Kidney (tissue), 14 donors: ENCODE data around the gene NBAS. TPM values are rescaled to one million over a fixed set of nuclear protein-coding genes. Genes with fewer than 3 reads are reported as not detected.

Source experiments
- DNase-seq, 5 donors: peaks; one replicate each; pipeline ENCODE4 v3.0.0-alpha.2; 2013 to 2020
- FAIRE-seq: peaks from 2 replicates; lab custom pipeline; 2012; peaks lifted over from hg19 to GRCh38; lab: Jason Lieb, UNC
- H3K27ac ChIP-seq, 2 donors: one replicate each; pipeline ENCODE4 v1.7.0; 2013; ENCODE audit warnings: low read depth in 2 of 2, low read length in 2 of 2, inconsistent platforms in 1 of 2
- H3K27me3 ChIP-seq: one replicate; pipeline ENCODE4 v1.7.1; 2013; ENCODE audit warnings: low read length, inconsistent platforms; ENCODE audit not compliant: control insufficient read depth, insufficient read depth
- H3K36me3 ChIP-seq, 3 donors: one replicate each; pipeline versions ENCODE4 v1.7.0 to v1.7.1; 2013; ENCODE audit warnings: low read length in 3 of 3, control low read depth in 1 of 3, inconsistent platforms in 1 of 3; ENCODE audit not compliant: insufficient read depth in 3 of 3, control insufficient read depth in 2 of 3
- H3K4me1 ChIP-seq, 3 donors: one replicate each; pipeline versions ENCODE4 v1.7.0 to v1.7.1; 2013; ENCODE audit warnings: low read length in 3 of 3, inconsistent platforms in 1 of 3, low read depth in 1 of 3; ENCODE audit not compliant: control insufficient read depth in 2 of 3, insufficient read depth in 2 of 3
- H3K4me3 ChIP-seq, 3 donors: one replicate each; pipeline versions ENCODE4 v1.7.0 to v1.8.1; 2013; ENCODE audit warnings: low read length in 3 of 3, control low read depth in 1 of 3, inconsistent platforms in 1 of 3
- H3K9ac ChIP-seq, 3 donors: one replicate each; pipeline versions ENCODE4 v1.7.0 to v1.7.1; 2013; ENCODE audit warnings: low read length in 3 of 3, control low read depth in 1 of 3, inconsistent platforms in 1 of 3
- H3K9me3 ChIP-seq, 3 donors: one replicate each; pipeline versions ENCODE4 v1.7.0 to v1.7.1; 2013; ENCODE audit warnings: low read length in 3 of 3, control low read depth in 1 of 3, inconsistent platforms in 1 of 3; ENCODE audit not compliant: control insufficient read depth in 2 of 3, insufficient read depth in 1 of 3
- CTCF ChIP-seq: IDR thresholded peaks from 3 replicates; pipeline ENCODE4 v1.5.1; 2012; ENCODE audit warnings: mild to moderate bottlenecking, moderate library complexity, borderline replicate concordance; ENCODE audit not compliant: insufficient read depth; ENCODE audit errors: extremely low read depth
- intact Hi-C: fragments of 100-400 bp; cut with DNase I; formaldehyde crosslinking; loops from one replicate; pipeline ENCODE4 v1.11.1; 2022
- polyA plus RNA-seq: library from polyadenylated mRNA; stranded (reverse); fragments of 350-450 nt; fragmentation: Illumina TruSeq; extraction: RNeasy Lipid Tissue Mini Kit (QIAGEN cat#74804); gene quantifications from one replicate; pipeline ENCODE4 v1.2.3, GENCODE V29; 2014; ENCODE audit warnings: low read depth, low replicate concordance; ENCODE audit not compliant: insufficient read depth
- total RNA-seq: library from RNA; stranded (reverse); fragmentation: NEBNext Ultra II Directional; extraction: Animal tissue kit (Norgen Biotek cat#: 25700); gene quantifications from one replicate; pipeline ENCODE4 v1.2.1, GENCODE V29; 2021
- donor health status: control.
- donor health status: control.
- donor health status: control.
- donor health status: control.
- donor health status: control.
- donor health status: DM: yes; HTN: yes; CAD: no.
- donor health status: Normal renal cell carcinoma (clear cell type).

The NBAS gene
- total and polyA plus RNA-seq, 2 donors from 2014 or later = 40.8 to 44.2 TPM

DNA sequence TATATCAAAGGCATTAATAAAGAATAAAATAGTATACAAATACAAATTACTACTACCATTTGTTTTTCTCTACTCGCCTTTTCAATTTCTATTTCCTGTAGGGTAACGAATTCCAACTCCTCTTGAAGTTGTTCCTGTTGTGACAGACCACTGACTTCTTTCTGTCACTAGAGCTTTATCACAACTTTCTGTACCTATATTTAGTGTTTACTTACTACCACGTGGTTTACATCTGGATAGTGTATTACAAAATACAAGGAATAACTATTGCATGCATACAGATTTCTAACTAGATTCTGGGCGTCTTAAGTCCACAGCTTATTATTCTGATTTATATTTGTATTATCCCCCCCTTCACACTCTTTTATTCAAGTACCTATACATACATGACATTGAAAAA is 22.3 kb downstream of the NBAS start:
- DNase-seq = no peak
- no peak for FAIRE-seq
- no peak for TF ChIP-seq CTCF
- intact Hi-C loops = no loop called here
- Histone ChIP-seq H3K27me3 (no peaks in the 10 kb centered on the region), H3K27ac (no peak overlapping the region), H3K4me1 (no peaks in the 10 kb centered on the region), H3K9ac (no peak overlapping the region), H3K9me3 (peaks cover 0 to 4% (median 0%) of the 10 kb centered on the region in 3 donors), H3K4me3 (no peak overlapping the region), H3K36me3 (peaks cover 2 to 7% (median 3%) of the 10 kb centered on the region in 3 donors)

DNA sequence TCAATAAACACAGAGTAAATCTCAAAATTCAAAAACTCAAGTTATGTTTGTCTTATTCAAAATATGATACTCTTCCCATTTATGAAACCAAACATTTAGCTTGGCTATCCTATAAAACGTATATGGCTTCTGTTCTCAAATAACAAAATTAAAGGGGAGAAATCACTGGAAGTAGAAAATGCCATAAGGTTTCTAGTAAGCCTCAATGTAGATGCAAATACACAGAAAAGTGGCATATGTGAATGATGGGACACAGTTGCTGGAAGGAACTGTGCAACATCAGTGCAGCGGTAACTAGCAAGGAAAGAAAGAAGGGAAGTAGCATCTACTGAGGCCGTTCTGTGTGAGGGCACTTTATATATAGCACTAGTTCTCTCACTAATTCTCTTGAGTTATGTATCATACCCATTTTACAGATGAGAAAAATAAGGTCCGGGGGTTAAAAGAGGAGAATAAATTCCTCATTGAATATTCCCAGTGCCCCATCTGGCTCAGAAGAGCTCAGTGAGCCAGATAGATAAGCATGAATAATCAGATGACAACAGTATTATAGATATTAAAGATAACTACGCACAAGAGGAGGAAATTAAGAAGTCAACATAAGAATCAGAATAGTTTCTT is 27.2 kb downstream of the NBAS start:
- peaks cover 2 to 20% (median 3%) of the 10 kb centered on the region in 3 donors for H3K36me3 ChIP-seq
- DNase-seq (no peak), FAIRE-seq (no peak)
- H3K27me3 ChIP-seq = no peaks in the 10 kb centered on the region
- H3K9me3 ChIP-seq = peaks cover 0 to 4% (median 0%) of the 10 kb centered on the region in 3 donors
- no peak overlapping the region for H3K4me3 ChIP-seq
- H3K9ac ChIP-seq = no peak overlapping the region
- H3K4me1 ChIP-seq = no peaks in the 10 kb centered on the region
- intact Hi-C loops = no loop called here
- TF ChIP-seq CTCF = no peak
- no peak overlapping the region for H3K27ac ChIP-seq

DNA sequence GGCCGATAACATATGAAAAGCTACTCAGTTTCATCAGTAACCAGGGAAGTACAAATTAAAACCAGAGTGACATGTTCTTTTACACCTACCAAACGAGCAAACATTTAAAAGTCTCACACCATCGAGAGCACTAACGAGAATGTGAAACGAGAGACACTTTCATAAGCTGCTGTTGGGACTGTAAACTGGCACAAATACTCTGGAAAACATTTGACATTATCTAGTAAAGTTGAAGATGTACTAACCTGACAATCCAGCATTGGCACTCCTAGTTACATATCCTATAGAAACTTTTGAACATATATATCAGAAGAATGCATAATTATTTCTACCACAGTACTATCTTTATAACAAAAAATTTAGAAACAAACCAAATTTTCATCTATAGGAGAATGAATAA is 28.1 kb downstream of the NBAS start:
- intact Hi-C loops = no loop called here
- Histone ChIP-seq H3K36me3 (peaks cover 2 to 20% (median 3%) of the 10 kb centered on the region in 3 donors), H3K4me1 (no peaks in the 10 kb centered on the region), H3K27me3 (no peaks in the 10 kb centered on the region), H3K9me3 (peaks cover 0 to 4% (median 0%) of the 10 kb centered on the region in 3 donors), H3K27ac (no peak overlapping the region), H3K9ac (no peak overlapping the region), H3K4me3 (no peak overlapping the region)
- no peak for DNase-seq
- FAIRE-seq = no peak
- no peak for TF ChIP-seq CTCF
